ENCODE data around the gene COL1A2. TPM values are rescaled to one million over a fixed set of nuclear protein-coding genes. Genes with fewer than 3 reads are reported as not detected.

COL1A2 gene
- total RNA-seq, 2 experiments from 2014 or later = 0.28 to 0.33 TPM

DNA sequence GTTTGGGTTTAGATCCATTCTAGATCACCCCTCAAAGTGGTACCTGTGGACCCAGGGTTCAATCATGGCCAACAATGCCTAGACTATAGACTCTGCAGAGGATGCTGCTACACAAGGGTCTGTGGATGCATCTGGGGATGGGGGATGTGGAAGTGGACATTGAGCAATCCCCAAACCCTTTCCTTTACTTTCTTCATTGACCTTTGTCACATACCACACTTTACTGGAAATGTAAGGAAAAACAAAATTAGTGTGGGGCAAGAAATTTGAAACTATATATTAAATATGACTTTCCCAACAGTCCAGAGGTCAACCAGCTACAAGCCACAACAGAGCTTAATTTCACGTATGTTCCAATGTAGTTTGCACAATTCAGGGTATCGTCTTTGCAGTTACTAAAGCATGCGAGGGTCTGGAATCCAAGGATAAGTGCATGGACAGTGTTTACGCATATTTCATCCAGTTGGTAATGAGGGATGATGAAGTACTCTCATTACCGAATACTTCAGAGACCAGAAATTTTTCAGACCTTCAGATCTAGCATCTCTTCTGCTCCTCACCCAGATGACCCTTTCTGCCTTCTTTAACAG is 81.7 kb downstream of the COL1A2 start:
- no peak for DNase-seq
- POLR2A ChIA-PET = no interaction called here
- no peak overlapping the region for H3K4me3 ChIP-seq (ENCODE audit: low read length)
- no peak overlapping the region for H3K4me3 Mint-ChIP-seq
- peaks cover 3 to 6% of the 10 kb centered on the region in 2 experiments for H3K27me3 ChIP-seq (ENCODE audit: control insufficient read depth in 1 of 2, insufficient read depth in 2 of 2, low read length in 2 of 2)
- no peak overlapping the region for H3K27ac Mint-ChIP-seq
- no peak overlapping the region for H3K27ac ChIP-seq (ENCODE audit: low read depth in 1 of 2, low read length in 2 of 2)
- peaks cover 4% of the 10 kb centered on the region for H3K9me3 Mint-ChIP-seq
- no peaks in the 10 kb centered on the region for H3K4me1 ChIP-seq (ENCODE audit: insufficient read depth, low read length)
- ATAC-seq (ENCODE audit: poor library complexity) = no peak
- H3K36me3 Mint-ChIP-seq (ENCODE audit: low read depth) = no peaks in the 10 kb centered on the region
- no peaks in the 10 kb centered on the region for H3K36me3 ChIP-seq (ENCODE audit: insufficient read depth, low read length)
- peaks cover 30% of the 10 kb centered on the region for H3K27me3 Mint-ChIP-seq
- CTCF ChIA-PET = no interaction called here
- no peaks in the 10 kb centered on the region for H3K4me1 Mint-ChIP-seq (ENCODE audit: low read depth)
- peaks cover 0 to 5% of the 10 kb centered on the region in 2 experiments for H3K9me3 ChIP-seq (ENCODE audit: control insufficient read depth in 1 of 2, insufficient read depth in 1 of 2, low read length in 2 of 2)
- intact Hi-C loops (cut with DNase I, micrococcal nuclease) = no loop called here
- TF ChIP-seq CTCF (IDR thresholded peaks at IDR 0.05) = no peak

DNA sequence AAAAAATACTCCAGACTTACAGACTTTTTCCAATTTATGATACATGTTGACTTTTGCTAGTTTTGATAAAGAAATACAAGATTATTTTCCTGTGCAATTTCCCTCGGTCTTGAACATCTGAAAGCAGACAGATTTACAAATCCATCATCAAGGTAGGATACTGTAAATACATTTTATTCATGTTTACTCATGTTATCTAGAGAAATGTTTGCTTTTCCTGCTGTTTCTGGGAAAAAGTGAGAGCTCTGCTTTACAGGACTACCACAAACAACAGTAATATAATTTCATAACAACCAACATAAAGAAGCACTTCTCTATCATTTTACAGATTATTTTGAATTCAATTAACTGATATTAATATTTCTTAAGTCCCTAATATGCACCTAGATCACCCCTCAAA is 83.2 kb downstream of the COL1A2 start:
- Histone ChIP-seq H3K27ac (ENCODE audit: low read depth in 1 of 2, low read length in 2 of 2) (no peak overlapping the region), H3K4me1 (ENCODE audit: insufficient read depth, low read length) (no peaks in the 10 kb centered on the region), H3K4me3 (ENCODE audit: low read length) (no peak overlapping the region), H3K36me3 (ENCODE audit: insufficient read depth, low read length) (no peaks in the 10 kb centered on the region), H3K27me3 (ENCODE audit: control insufficient read depth in 1 of 2, insufficient read depth in 2 of 2, low read length in 2 of 2) (peaks cover 3 to 8% of the 10 kb centered on the region in 2 experiments), H3K9me3 (ENCODE audit: control insufficient read depth in 1 of 2, insufficient read depth in 1 of 2, low read length in 2 of 2) (no peaks in the 10 kb centered on the region)
- Mint-ChIP-seq H3K27ac (no peak overlapping the region), H3K27me3 (peaks cover 34% of the 10 kb centered on the region), H3K9me3 (no peaks in the 10 kb centered on the region), H3K4me1 (ENCODE audit: low read depth) (no peaks in the 10 kb centered on the region), H3K36me3 (ENCODE audit: low read depth) (no peaks in the 10 kb centered on the region), H3K4me3 (no peak overlapping the region)
- no peak for TF ChIP-seq CTCF (IDR thresholded peaks at IDR 0.05)
- no peak for DNase-seq
- ATAC-seq (ENCODE audit: poor library complexity) = no peak
- POLR2A ChIA-PET = interaction anchor here (0.7 kb wide), 1 partner anchor 169 kb away, joined by 3 read pairs; no protein-coding TSS in a partner anchor
- intact Hi-C loops (cut with DNase I, micrococcal nuclease) = no loop called here
- CTCF ChIA-PET = no interaction called here

GRCh38 chr7:94478648-94479214 is 84.0 kb downstream of the COL1A2 start:
- no peak for DNase-seq

More at GRCh38 chr7:94478648-94479214, 84.0 kb downstream of the COL1A2 start:
- Mint-ChIP-seq H3K27ac (no peak overlapping the region), H3K9me3 (no peaks in the 10 kb centered on the region), H3K4me3 (no peak overlapping the region), H3K36me3 (ENCODE audit: low read depth) (no peaks in the 10 kb centered on the region), H3K4me1 (ENCODE audit: low read depth) (no peaks in the 10 kb centered on the region), H3K27me3 (peaks cover 32% of the 10 kb centered on the region)
- no peaks in the 10 kb centered on the region for H3K4me1 ChIP-seq (ENCODE audit: insufficient read depth, low read length)
- no peak for ATAC-seq (ENCODE audit: poor library complexity)
- no peak overlapping the region for H3K4me3 ChIP-seq (ENCODE audit: low read length)
- intact Hi-C loops (cut with DNase I, micrococcal nuclease) = no loop called here
- peaks cover 3 to 8% of the 10 kb centered on the region in 2 experiments for H3K27me3 ChIP-seq (ENCODE audit: control insufficient read depth in 1 of 2, insufficient read depth in 2 of 2, low read length in 2 of 2)
- H3K36me3 ChIP-seq (ENCODE audit: insufficient read depth, low read length) = no peaks in the 10 kb centered on the region
- H3K9me3 ChIP-seq (ENCODE audit: control insufficient read depth in 1 of 2, insufficient read depth in 1 of 2, low read length in 2 of 2) = no peaks in the 10 kb centered on the region
- H3K27ac ChIP-seq (ENCODE audit: low read depth in 1 of 2, low read length in 2 of 2) = no peak overlapping the region
- CTCF ChIA-PET = no interaction called here
- POLR2A ChIA-PET = no interaction called here
- no peak for TF ChIP-seq CTCF (IDR thresholded peaks at IDR 0.05)

Other genes starting within 250 kb of the COL1A2 start
- gene CASD1, start 114.9 kb downstream of the COL1A2 start, total RNA-seq = 10 to 100 TPM; 16.5 to 21.9 TPM

Data from CD4-positive, alpha-beta T cell (primary cell).